ENCODE data around the gene TTLL10. TPM values are rescaled to one million over a fixed set of nuclear protein-coding genes. Genes with fewer than 3 reads are reported as not detected.

TTLL10 gene
- total and polyA plus RNA-seq, 2 experiments from 2014 or later, result 0.45 TPM; not detected in 1

- no peak overlapping the region for H3K4me3 ChIP-seq
- ATAC-seq (no peak), DNase-seq (ENCODE audit: low spot score) (no peak)
- no peak overlapping the region for H3K27ac ChIP-seq (ENCODE audit: low read depth)
- no peak for TF ChIP-seq STAT1 (IDR thresholded peaks at IDR 0.05; ENCODE audit: unreplicated experiment)
- H3F3A ChIP-seq (replicated peaks; ENCODE audit: low read depth), result no peaks in the 10 kb centered on the region
- Mint-ChIP-seq H3K36me3 (ENCODE audit: low read depth) (no peaks in the 10 kb centered on the region), H3K27me3 (ENCODE audit: insufficient read depth, low read depth, poor library complexity) (peaks cover 3% of the 10 kb centered on the region), H3K9me3 (no peaks in the 10 kb centered on the region; the same call in 2 of the 3 replicates), H3K4me3 (no peak overlapping the region), H3K4me1 (peaks cover 7% of the 10 kb centered on the region; the same call in 2 of the 3 replicates), H3K27ac (no peak overlapping the region)
- no peak overlapping the region for H3K4me2 ChIP-seq
- H2AFZ ChIP-seq, result no peak overlapping the region
- H3K4me1 ChIP-seq (ENCODE audit: insufficient read depth), result peaks cover 4% of the 10 kb centered on the region; the same call in 1 of the 2 replicates
- no peaks in the 10 kb centered on the region; the same call in 1 of the 2 replicates for H3K36me3 ChIP-seq (ENCODE audit: insufficient read depth)
- H3K27me3 ChIP-seq (ENCODE audit: insufficient read depth), result no peaks in the 10 kb centered on the region
- H3K79me2 ChIP-seq (replicated peaks; ENCODE audit: insufficient read depth), result no peaks in the 10 kb centered on the region
- H3K9me2 ChIP-seq (ENCODE audit: insufficient read depth), result no peaks in the 10 kb centered on the region
- no peaks in the 10 kb centered on the region for H4K20me1 ChIP-seq (replicated peaks; ENCODE audit: insufficient read depth)
Observed at GRCh38 chr1:1144843-1145546, 28.7 kb upstream of the TTLL10 start.

- TF ChIP-seq REST (IDR thresholded peaks at IDR 0.05; ENCODE audit: unreplicated experiment), result no peak
- no peak for TF ChIP-seq NANOG (IDR thresholded peaks at IDR 0.05; ENCODE audit: borderline replicate concordance)
- TF ChIP-seq ZNF331 (CRISPR knock-in tag; IDR thresholded peaks at IDR 0.05; ENCODE audit: low read depth), result no peak
- no peak for TF ChIP-seq ZNF114 (CRISPR knock-in tag; IDR thresholded peaks at IDR 0.05)
- no peak for TF ChIP-seq EZH2phosphoT487 (IDR thresholded peaks at IDR 0.05; ENCODE audit: unreplicated experiment)
- no peak for TF ChIP-seq STAT1 (IDR thresholded peaks at IDR 0.05; ENCODE audit: unreplicated experiment)
- ATAC-seq, result no peak
- H3K27ac Mint-ChIP-seq, result no peak overlapping the region
Observed at GRCh38 chr1:1145547-1145914, 28.1 kb upstream of the TTLL10 start.

More at GRCh38 chr1:1145547-1145914, 28.1 kb upstream of the TTLL10 start:
- Mint-ChIP-seq H3K36me3 (ENCODE audit: low read depth) (no peaks in the 10 kb centered on the region), H3K9me3 (no peaks in the 10 kb centered on the region; the same call in 2 of the 3 replicates), H3K4me3 (no peak overlapping the region), H3K4me1 (peaks cover 7% of the 10 kb centered on the region; the same call in 2 of the 3 replicates), H3K27me3 (ENCODE audit: insufficient read depth, low read depth, poor library complexity) (peaks cover 3% of the 10 kb centered on the region)
- Histone ChIP-seq H2AFZ (no peak overlapping the region), H3K27me3 (ENCODE audit: insufficient read depth) (no peaks in the 10 kb centered on the region), H3K79me2 (replicated peaks; ENCODE audit: insufficient read depth) (no peaks in the 10 kb centered on the region), H3K4me2 (no peak overlapping the region), H3F3A (replicated peaks; ENCODE audit: low read depth) (no peaks in the 10 kb centered on the region), H3K4me1 (ENCODE audit: insufficient read depth) (peaks cover 4% of the 10 kb centered on the region; the same call in 1 of the 2 replicates), H3K36me3 (ENCODE audit: insufficient read depth) (no peaks in the 10 kb centered on the region; the same call in 1 of the 2 replicates), H3K4me3 (no peak overlapping the region), H3K27ac (ENCODE audit: low read depth) (no peak overlapping the region), H4K20me1 (replicated peaks; ENCODE audit: insufficient read depth) (no peaks in the 10 kb centered on the region), H3K9me2 (ENCODE audit: insufficient read depth) (no peaks in the 10 kb centered on the region)
- no peak for DNase-seq (ENCODE audit: low spot score)

All from GM23338 (cell line).